GM18519 (cell line): ENCODE data around the gene DTNA.
"Not testable (repeated sequence)": the region's sequence is repeated elsewhere in the genome, so short reads cannot be mapped to it uniquely, and the experiment has no call there.

Experiments
- ATAC-seq: cut with Tn5 transposase; IDR thresholded peaks from one replicate; pipeline ENCODE4 v1.9.1; 2021; ENCODE audit warnings: mild to moderate bottlenecking, moderate library complexity; ENCODE audit not compliant: unreplicated experiment, low FRiP score

The DTNA gene

DNA sequence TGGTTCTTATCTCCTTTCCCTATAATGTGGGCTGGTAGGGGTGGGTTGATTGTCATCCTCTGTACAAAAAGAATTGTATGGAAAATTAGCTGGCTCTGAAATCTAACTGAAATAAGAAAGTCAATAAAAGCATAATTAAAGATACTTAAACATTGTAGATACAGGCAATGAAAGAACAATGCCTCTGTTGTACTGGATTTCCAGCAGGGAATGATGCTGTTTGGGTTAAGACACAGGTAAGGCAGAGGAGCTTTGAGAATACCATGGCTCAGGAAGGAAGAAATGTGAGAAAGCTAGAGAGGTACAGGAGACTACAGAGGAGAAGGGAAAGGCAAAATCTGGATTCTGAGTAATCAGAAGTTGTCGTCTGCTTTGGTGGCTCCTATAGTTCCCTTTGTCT, 10.1 kb downstream of the DTNA start:
- ATAC-seq = no peak

GRCh38 chr18:34723143-34723542, 13.0 kb downstream of the DTNA start:
- ATAC-seq = no peak

DNA sequence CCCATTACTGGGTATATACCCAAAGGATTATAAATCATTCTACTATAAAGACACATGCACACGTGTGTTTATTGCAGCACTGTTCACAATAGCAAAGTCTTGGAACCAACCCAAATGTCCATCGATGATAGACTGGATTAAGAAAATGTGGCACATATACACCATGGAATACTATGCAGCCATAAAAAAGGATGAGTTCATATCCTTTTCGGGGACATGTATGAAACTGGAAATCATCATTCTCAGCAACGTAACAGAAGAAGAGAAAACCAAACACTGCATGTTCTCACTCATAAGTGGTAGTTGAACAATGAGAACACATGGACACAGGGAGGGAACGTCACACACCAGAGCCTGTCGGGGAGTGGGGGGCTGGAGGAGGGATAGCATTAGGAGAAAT, 15.6 kb downstream of the DTNA start:
- ATAC-seq = not testable (repeated sequence)

- ATAC-seq = no peak
Observed at GRCh38 chr18:34726286-34727004, 16.3 kb downstream of the DTNA start.

DNA sequence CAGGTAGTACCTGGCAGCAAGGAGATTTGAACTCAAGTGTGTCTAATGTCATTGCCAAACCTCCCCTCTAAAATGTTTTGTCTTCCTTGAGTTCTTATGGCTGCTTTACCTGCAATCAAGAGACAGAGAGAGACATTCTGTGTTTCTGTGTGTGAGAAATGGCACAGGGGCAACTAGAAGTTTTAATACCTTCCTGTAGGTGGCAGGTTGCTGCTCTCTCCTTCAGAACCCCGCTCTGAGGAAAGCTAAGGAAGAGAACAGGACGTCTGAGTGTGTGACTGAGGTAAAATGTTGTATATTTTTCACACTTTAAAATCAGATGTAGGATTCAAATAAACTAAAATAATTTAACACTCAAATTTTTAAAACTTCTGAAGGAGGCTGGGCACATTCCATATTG, 19.2 kb downstream of the DTNA start:
- peak; percentile 69 for ATAC-seq

DNA sequence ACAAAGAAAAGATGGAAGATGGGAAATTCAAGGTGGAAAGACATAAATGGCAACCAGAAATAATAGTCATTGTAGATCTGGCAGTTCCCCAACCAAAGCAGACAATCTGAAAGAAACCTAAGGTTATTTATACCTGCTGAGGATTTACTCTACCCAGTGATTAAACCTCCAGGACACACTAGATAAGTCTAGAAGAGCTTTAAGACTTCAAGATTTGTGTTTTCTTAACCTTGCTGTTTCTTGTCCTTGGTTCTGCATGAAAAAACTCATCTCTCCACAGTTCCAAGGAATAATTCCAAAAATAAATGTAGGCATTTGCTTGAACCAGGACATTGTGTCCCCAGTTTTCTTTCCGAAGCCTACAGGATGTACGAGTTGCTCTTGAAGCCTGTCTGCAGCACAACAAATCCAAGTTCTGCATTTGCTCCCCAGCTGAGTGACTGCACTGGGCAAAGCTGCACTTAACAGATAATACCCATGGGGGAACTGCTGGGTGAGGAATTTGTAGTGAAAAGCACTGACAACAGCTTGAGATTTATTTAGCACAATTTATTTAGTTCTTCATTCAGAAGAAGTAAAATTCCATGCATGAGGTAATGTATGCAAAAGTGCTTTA, 19.8 kb downstream of the DTNA start:
- ATAC-seq = no peak

DNA sequence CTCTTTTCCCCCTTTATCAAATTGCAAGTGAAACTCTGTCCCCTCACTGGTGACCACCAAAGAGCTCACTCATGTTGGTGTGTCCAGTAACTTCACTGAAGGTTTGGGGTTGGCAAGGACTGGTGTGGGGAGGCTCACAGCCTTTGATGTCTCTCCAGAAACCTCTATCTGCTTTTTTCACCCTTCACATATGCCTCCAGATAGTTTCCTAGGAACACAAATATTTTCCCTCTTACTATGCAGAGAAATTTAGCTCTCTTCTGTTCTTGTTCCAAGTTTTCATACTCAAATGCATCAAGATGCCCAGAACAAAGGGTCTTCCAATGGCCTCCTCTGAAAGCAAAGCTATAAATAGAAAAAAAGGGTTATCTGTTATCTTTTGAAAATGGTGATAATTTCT, 20.7 kb downstream of the DTNA start:
- no peak for ATAC-seq

DNA sequence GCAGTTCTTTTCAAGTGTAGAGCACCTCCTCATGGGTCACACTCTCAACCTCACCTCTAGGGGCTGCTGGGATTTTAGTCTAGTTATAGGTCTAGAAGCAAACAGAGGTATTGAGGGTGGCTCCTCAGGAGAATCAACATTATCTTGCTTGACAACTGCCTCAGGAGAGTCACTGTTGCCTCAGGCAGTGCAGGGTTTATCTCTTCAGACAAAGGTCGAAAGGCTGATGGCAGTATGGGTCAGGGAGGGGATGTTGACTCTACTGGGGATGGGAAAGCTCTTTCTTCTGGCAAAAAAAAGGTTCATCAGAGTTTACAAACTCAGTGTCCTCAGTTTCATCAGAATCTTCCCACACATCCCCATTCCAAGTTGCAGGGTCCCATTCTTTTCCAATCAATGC, 24.0 kb downstream of the DTNA start:
- no peak for ATAC-seq

DNA sequence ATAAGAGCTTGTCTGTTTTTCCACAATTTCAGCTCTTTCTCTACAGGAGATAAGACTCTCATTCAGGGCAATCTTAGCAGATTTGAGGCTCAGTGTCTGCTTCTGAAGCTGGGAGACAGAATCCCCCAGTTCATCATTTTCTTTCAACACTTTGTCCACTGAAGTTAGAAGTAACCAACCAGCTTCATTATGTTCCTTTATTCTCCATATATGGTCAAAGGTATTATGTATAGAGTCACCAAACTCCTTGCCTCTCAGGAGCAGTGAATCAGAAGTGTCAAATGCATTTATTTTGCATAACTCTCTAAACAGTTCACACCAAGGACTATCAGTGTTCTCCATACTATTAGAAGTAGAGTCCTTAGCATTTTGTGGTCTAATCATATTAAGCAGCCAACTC, 24.4 kb downstream of the DTNA start:
- ATAC-seq = not testable (repeated sequence)

GRCh38 chr18:34738175-34738894, 28.2 kb downstream of the DTNA start:
- no peak for ATAC-seq

- ATAC-seq = no peak
Observed at GRCh38 chr18:34740101-34740500, 30.0 kb downstream of the DTNA start.

DNA sequence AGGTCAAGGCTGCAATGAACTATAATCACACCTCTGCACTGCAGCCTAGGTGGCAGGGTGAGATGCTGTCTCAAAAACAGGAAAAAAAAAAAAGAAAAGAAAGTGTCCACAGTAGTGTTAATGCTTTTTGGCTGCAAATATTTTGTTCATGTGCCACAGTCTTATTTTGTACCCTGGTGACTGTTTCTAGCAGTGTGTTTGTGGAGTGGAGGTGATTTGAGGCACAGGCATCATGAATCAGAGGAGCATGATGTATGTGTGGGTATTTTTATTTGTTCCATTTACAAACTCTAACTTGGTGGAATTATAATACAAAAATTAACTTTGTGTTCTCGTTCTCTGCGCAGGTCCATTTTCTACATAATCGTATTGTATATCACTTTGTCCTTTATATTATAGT, 30.6 kb downstream of the DTNA start:
- ATAC-seq = no peak

GRCh38 chr18:34741401-34741800, 31.3 kb downstream of the DTNA start:
- ATAC-seq = no peak

GRCh38 chr18:34742891-34743341, 32.8 kb downstream of the DTNA start:
- ATAC-seq = no peak

DNA sequence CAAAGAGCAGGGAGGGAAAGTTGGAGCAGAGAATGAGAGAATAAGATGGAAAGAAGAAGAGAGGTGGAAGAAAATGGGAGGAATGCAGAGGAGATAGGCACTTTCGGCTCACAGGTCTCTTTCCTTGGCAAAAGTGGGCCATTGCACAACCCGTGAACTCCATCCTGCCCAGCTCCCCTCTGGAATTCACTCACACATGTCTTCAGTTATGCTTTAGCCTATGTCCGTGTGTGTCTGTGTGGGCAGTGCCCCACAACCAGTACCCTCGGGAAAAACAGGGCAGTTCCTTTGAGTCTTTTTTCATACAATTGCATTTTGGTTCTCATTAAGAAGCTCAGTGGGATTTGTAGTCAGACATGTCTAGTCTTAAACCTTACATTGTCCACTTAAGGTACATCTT, 34.5 kb downstream of the DTNA start:
- ATAC-seq = no peak

DNA sequence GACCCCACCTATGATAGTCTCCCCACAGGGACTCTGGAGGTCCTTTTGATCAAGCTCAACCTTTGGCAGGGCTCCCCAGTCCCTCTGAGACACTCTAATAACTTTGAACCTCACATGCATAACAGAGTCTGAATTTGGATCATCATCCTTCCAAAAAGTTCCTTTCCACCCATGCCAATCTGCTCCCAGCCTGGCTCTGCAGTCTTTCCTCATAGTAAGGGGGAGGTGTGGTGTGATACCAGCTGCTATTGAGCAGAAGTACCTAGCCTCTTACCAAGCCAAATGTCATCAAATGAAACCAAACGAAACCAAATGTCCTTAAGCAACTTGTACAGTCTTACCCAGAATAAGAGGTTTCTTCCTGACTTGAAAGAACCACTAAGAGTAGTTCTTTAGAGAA, 36.5 kb downstream of the DTNA start:
- ATAC-seq = no peak

GRCh38 chr18:34749721-34750120, 39.6 kb downstream of the DTNA start:
- ATAC-seq = no peak

DNA sequence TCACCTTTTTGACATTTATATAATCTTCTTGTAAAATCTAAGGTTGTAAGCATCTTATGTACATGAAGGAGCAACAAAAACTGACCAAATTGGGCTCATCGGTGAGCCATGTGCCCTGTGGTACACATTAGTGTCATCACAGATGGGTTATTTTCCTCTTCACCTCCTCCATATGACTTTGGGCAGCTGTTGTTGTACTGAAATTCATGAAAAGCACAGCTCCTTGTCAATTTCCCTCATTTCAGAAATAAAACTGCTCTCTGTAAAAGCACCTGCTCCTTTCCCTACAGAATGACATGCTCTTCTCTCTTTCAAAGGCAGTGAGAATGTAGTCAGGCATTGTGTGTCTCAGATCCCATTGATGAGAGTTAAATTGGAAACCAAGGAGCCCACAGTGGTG, 42.0 kb downstream of the DTNA start:
- no peak for ATAC-seq

DNA sequence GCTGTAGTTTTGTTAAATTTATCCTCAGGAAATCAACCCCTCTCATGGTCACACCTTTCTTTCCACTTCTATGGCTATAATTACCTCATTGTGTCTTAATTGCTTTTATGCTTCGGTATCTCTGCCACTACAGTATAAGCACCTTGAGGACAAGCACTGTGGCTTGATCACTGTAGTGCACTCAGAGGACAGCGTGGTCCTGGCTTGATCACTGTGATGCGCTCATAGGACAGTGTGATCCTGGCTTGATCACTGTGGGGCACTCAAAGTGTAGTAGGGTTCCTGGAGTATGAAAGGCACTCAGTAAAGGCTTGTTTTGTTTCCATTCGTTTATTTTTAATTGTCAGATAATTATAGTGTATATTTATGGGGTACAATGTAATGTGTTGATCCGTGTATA, 44.2 kb downstream of the DTNA start:
- no peak for ATAC-seq

DNA sequence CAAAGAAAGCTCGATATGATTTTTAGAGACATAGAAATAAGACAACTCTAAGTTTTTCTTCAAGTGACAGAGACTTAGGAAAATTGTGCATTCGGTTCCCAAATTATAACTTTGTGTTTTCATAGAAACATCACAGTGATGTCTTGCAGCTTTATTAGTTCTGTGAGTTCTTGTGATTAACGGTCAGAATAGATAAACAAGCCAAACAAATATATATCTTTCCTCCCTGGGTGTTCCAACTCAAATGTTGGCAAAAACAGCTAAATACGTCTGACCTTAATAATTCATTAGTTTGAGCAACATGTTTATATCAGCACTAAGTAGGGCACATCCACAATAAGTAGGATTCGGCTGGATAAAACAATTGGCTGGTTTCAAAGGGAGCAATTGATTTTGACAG, 47.6 kb downstream of the DTNA start:
- ATAC-seq = no peak

DNA sequence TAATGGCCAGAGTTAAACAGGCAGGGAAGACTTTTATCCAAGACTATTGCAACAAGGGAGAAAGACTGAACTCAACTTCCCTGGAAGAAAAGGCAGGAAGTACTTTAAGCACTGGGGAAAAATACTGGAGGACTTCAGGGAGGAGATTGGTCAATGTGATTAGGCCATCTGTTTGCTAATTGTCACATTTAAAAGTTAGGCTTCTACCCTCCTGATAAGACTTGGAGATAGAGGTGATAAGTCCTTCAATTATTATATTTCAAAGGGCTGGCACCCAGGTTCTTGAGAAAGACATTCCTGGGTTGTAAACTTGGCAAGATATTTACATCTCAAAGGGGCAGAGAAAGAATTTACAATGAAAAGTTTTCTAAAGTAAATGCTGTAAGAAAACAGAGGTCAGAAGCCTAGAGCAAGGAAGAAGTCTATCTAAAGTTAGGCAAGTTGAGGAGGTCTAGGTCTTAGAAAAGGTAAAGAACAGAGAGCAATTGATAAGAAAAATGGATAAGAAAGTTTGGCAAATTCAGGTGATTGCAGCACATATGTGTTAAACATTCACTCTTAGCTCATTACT, 48.4 kb downstream of the DTNA start:
- no peak for ATAC-seq
